B cell (primary cell): Measurements from ENCODE around the gene ADGRD2.

Source experiments
- CTCF ChIP-seq: fragments of 200-600 bp; IDR thresholded peaks from one replicate; pipeline ENCODE4 v1.8.0; 2022; ENCODE audit warnings: antibody characterized with exemption, mild to moderate bottlenecking
- EZH2 ChIP-seq: IDR thresholded peaks from 2 replicates; pipeline ENCODE4 v1.6.1; 2012; ENCODE audit warnings: borderline replicate concordance, low read depth, mild to moderate bottlenecking, moderate library complexity, low read length; ENCODE audit not compliant: insufficient read depth, poor library complexity, severe bottlenecking

GRCh38 chr9:124477648-124478285 lies 27.5 kb downstream of the ADGRD2 start:
- TF ChIP-seq CTCF: no peak
- no peak for TF ChIP-seq EZH2
